HG03139 (cell line): ENCODE measurements around the gene ZNF503.

Source experiments
- ATAC-seq: cut with Tn5 transposase; IDR thresholded peaks from one replicate; pipeline ENCODE4 v1.9.1; 2021; ENCODE audit not compliant: unreplicated experiment

Gene ZNF503

GRCh38 chr10:75401569-75402485 lies at the start of gene ZNF503:
ZNF503 (minus strand) TSS chr10:75401764; CDS start chr10:75401419, 345 bp downstream.
- ATAC-seq, result peak; percentile 41

- ATAC-seq, result no peak
These were observed 49.4 kb upstream of the ZNF503 start for GRCh38 chr10:75450644-75451640.

- ATAC-seq, result no peak
These were observed 48.5 kb upstream of the ZNF503 start for GRCh38 chr10:75450075-75450445.

- no peak for ATAC-seq
These were observed 48.0 kb upstream of the ZNF503 start for GRCh38 chr10:75449382-75450074.

GRCh38 chr10:75448166-75448565 lies 46.6 kb upstream of the ZNF503 start:
- ATAC-seq, result no peak

- no peak for ATAC-seq
These were observed 44.9 kb upstream of the ZNF503 start for GRCh38 chr10:75446508-75446907.

GRCh38 chr10:75444781-75445386 lies 43.3 kb upstream of the ZNF503 start:
- ATAC-seq, result no peak

- ATAC-seq, result no peak
These were observed 41.8 kb upstream of the ZNF503 start for GRCh38 chr10:75443362-75443761.

GRCh38 chr10:75441682-75442081 lies 40.1 kb upstream of the ZNF503 start:
- ATAC-seq, result no peak

GRCh38 chr10:75441196-75441595 lies 39.6 kb upstream of the ZNF503 start:
- no peak for ATAC-seq

- ATAC-seq, result no peak
These were observed 38.8 kb upstream of the ZNF503 start for GRCh38 chr10:75440271-75440793.

GRCh38 chr10:75439811-75440210 lies 38.2 kb upstream of the ZNF503 start:
- no peak for ATAC-seq

GRCh38 chr10:75438275-75438674 lies 36.7 kb upstream of the ZNF503 start:
- ATAC-seq, result no peak

- ATAC-seq, result no peak
These were observed 36.1 kb upstream of the ZNF503 start for GRCh38 chr10:75437693-75438092.

GRCh38 chr10:75436896-75437295 lies 35.3 kb upstream of the ZNF503 start:
- ATAC-seq, result no peak

- ATAC-seq, result no peak
These were observed 33.7 kb upstream of the ZNF503 start for GRCh38 chr10:75435291-75435690.

- no peak for ATAC-seq
These were observed 32.7 kb upstream of the ZNF503 start for GRCh38 chr10:75434291-75434690.

- ATAC-seq, result no peak
These were observed 31.7 kb upstream of the ZNF503 start for GRCh38 chr10:75433216-75433615.

GRCh38 chr10:75432763-75433162 lies 31.2 kb upstream of the ZNF503 start:
- no peak for ATAC-seq

- ATAC-seq, result no peak
These were observed 30.6 kb upstream of the ZNF503 start for GRCh38 chr10:75432176-75432575.
